OCI-LY1 (cell line): ENCODE results near the gene MYB.

Source experiments
- H2AFZ ChIP-seq: fragments of 200-600 bp; sonication (generic), shearing (Covaris generic); 2 replicates; pipeline ENCODE4 v1.6.0; 2014; ENCODE audit warnings: antibody characterized with exemption, mild to moderate bottlenecking, low read length
- H3F3A ChIP-seq: fragments of 200-600 bp; sonication (generic), shearing (Covaris generic); 2 replicates; pipeline ENCODE4 v1.6.0; 2014; ENCODE audit warnings: mild to moderate bottlenecking, antibody characterized with exemption, low read length, moderate library complexity; ENCODE audit not compliant: insufficient read depth
- H3K27ac ChIP-seq: fragments of 200-600 bp; sonication (generic); 2 replicates; pipeline ENCODE4 v1.5.1; 2014; ENCODE audit warnings: low read length, mixed run types, mild to moderate bottlenecking, low read depth; ENCODE audit not compliant: poor library complexity, severe bottlenecking
- H3K27me3 ChIP-seq: fragments of 200-600 bp; sonication (generic); 2 replicates; pipeline ENCODE4 v1.6.0; 2014; ENCODE audit warnings: antibody characterized with exemption, mild to moderate bottlenecking, low read length, moderate library complexity; ENCODE audit not compliant: insufficient read depth
- H3K36me3 ChIP-seq: fragments of 200-600 bp; sonication (generic); 2 replicates; pipeline ENCODE4 v1.6.1; 2014; ENCODE audit warnings: mild to moderate bottlenecking, antibody characterized with exemption, low read length, moderate library complexity, mixed read lengths; ENCODE audit not compliant: insufficient read depth
- H3K4me1 ChIP-seq: fragments of 200-600 bp; sonication (generic); 2 replicates; pipeline ENCODE4 v1.5.1; 2014; ENCODE audit warnings: mild to moderate bottlenecking, low read length, moderate library complexity; ENCODE audit not compliant: insufficient read depth, severe bottlenecking
- H3K4me2 ChIP-seq: fragments of 200-600 bp; sonication (generic), shearing (Covaris generic); 2 replicates; pipeline ENCODE4 v1.6.1; 2014; ENCODE audit warnings: low read length
- H3K4me3 ChIP-seq: fragments of 200-600 bp; sonication (generic); 2 replicates; pipeline ENCODE4 v1.5.1; 2014; ENCODE audit warnings: low read length, low read depth, mild to moderate bottlenecking, mixed read lengths; ENCODE audit not compliant: poor library complexity, severe bottlenecking
- H3K79me2 ChIP-seq: fragments of 200-600 bp; shearing (Covaris generic); 2 replicates; pipeline ENCODE4 v1.6.1; 2016; ENCODE audit warnings: mixed run types, low read length, mixed read lengths; ENCODE audit not compliant: insufficient read depth
- H3K9ac ChIP-seq: fragments of 200-600 bp; sonication (generic), shearing (Covaris generic); 2 replicates; pipeline ENCODE4 v1.6.1; 2014; ENCODE audit warnings: mild to moderate bottlenecking, low read length, mixed read lengths
- H3K9me2 ChIP-seq: fragments of 200-600 bp; sonication (generic), shearing (Covaris generic); 2 replicates; pipeline ENCODE4 v1.6.1; 2014; ENCODE audit warnings: low read depth, mild to moderate bottlenecking, low read length, mixed read lengths
- H3K9me3 ChIP-seq: fragments of 200-600 bp; shearing (Covaris generic); 2 replicates; pipeline ENCODE4 v1.6.1; 2014; ENCODE audit warnings: low read length, mixed read lengths
- H4K20me1 ChIP-seq: fragments of 200-600 bp; sonication (generic), shearing (Covaris generic); 2 replicates; pipeline ENCODE4 v1.6.0; 2016; ENCODE audit warnings: mild to moderate bottlenecking, low read length; ENCODE audit not compliant: insufficient read depth
- CTCF ChIP-seq: fragments of 200-600 bp; sonication (generic), shearing (Covaris generic); IDR thresholded peaks from 2 replicates; pipeline ENCODE4 v1.5.1; 2017; ENCODE audit warnings: mild to moderate bottlenecking, antibody characterized with exemption, low read length, moderate library complexity, mixed read lengths
- EZH2 ChIP-seq: fragments of 200-600 bp; sonication (generic), shearing (Covaris generic); IDR thresholded peaks from 2 replicates; pipeline ENCODE4 v1.8.0; 2017; ENCODE audit warnings: borderline replicate concordance, mixed run types, mild to moderate bottlenecking, antibody characterized with exemption, low read length, moderate library complexity, mixed read lengths

The MYB gene

GRCh38 chr6:135235716-135236115 is 54.6 kb downstream of the MYB start:
- Histone ChIP-seq H3F3A (no peaks in the 10 kb centered on the region), H3K4me2 (no peak overlapping the region), H3K27ac (no peak overlapping the region), H3K4me1 (peaks cover 10% of the 10 kb centered on the region), H3K79me2 (no peaks in the 10 kb centered on the region), H3K9ac (no peak overlapping the region), H3K9me2 (no peaks in the 10 kb centered on the region), H3K9me3 (no peaks in the 10 kb centered on the region), H3K36me3 (no peaks in the 10 kb centered on the region), H3K27me3 (no peaks in the 10 kb centered on the region), H3K4me3 (no peak overlapping the region), H4K20me1 (no peaks in the 10 kb centered on the region), H2AFZ (no peak overlapping the region)
- TF ChIP-seq CTCF, result no peak

GRCh38 chr6:135236319-135236718 is 55.2 kb downstream of the MYB start:
- Histone ChIP-seq H3K4me3 (no peak overlapping the region), H3K79me2 (no peaks in the 10 kb centered on the region), H3K27ac (no peak overlapping the region), H3K9ac (no peak overlapping the region), H3K9me2 (no peaks in the 10 kb centered on the region), H2AFZ (no peak overlapping the region), H3K4me2 (no peak overlapping the region), H3K9me3 (no peaks in the 10 kb centered on the region), H3K27me3 (no peaks in the 10 kb centered on the region), H3K36me3 (no peaks in the 10 kb centered on the region), H4K20me1 (no peaks in the 10 kb centered on the region), H3F3A (no peaks in the 10 kb centered on the region), H3K4me1 (peaks cover 10% of the 10 kb centered on the region)
- TF ChIP-seq CTCF (no peak), EZH2 (no peak)

GRCh38 chr6:135236732-135237131 is 55.6 kb downstream of the MYB start:
- no peaks in the 10 kb centered on the region for H4K20me1 ChIP-seq
- no peak overlapping the region for H3K9ac ChIP-seq
- no peak overlapping the region for H3K4me2 ChIP-seq
- H3K4me3 ChIP-seq, result no peak overlapping the region
- H3K27me3 ChIP-seq, result no peaks in the 10 kb centered on the region
- H3K9me3 ChIP-seq, result no peaks in the 10 kb centered on the region
- H3K9me2 ChIP-seq, result no peaks in the 10 kb centered on the region
- H3K36me3 ChIP-seq, result no peaks in the 10 kb centered on the region
- H2AFZ ChIP-seq, result no peak overlapping the region
- no peaks in the 10 kb centered on the region for H3F3A ChIP-seq
- H3K27ac ChIP-seq, result no peak overlapping the region
- TF ChIP-seq EZH2 (no peak), CTCF (no peak)
- H3K4me1 ChIP-seq, result peaks cover 10% of the 10 kb centered on the region
- H3K79me2 ChIP-seq, result no peaks in the 10 kb centered on the region
